Measurements from ENCODE around the gene PLCG1.

Gene PLCG1

GRCh38 chr20:41159547-41159946 lies 22.2 kb downstream of the PLCG1 start:
- Histone ChIP-seq H3K27ac (ENCODE audit: low read depth, low read length) (no peak overlapping the region), H3K4me3 (ENCODE audit: insufficient read depth, low read length, poor library complexity, severe bottlenecking) (no peak overlapping the region), H3K27me3 (ENCODE audit: low read length) (no peaks in the 10 kb centered on the region), H3K9me3 (ENCODE audit: insufficient read depth, low read length) (no peaks in the 10 kb centered on the region), H3K9ac (ENCODE audit: low read length) (no peak overlapping the region), H3K4me2 (ENCODE audit: low read depth, low read length, poor library complexity, severe bottlenecking) (no peak overlapping the region), H3K79me2 (ENCODE audit: insufficient read depth, low read length) (peaks cover 17% of the 10 kb centered on the region; the same call in 1 of the 2 replicates), H3K9me2 (replicated peaks; ENCODE audit: insufficient read depth, low read length) (no peaks in the 10 kb centered on the region), H4K20me1 (ENCODE audit: low read depth, low read length) (peaks cover 4% of the 10 kb centered on the region; the same call in 1 of the 2 replicates), H3F3A (ENCODE audit: insufficient read depth) (no peaks in the 10 kb centered on the region), H3K36me3 (ENCODE audit: low read length) (no peaks in the 10 kb centered on the region), H2AFZ (ENCODE audit: low read depth, low read length, severe bottlenecking) (no peak overlapping the region)
- TF ChIP-seq EZH2phosphoT487 (conservative IDR thresholded peaks at IDR 0.05; ENCODE audit: low read length), result no peak
- no peak for TF ChIP-seq CTCF (IDR thresholded peaks at IDR 0.05; ENCODE audit: insufficient read depth, low read length, poor library complexity, severe bottlenecking)

GRCh38 chr20:41160686-41161085 lies 23.3 kb downstream of the PLCG1 start:
- Histone ChIP-seq H2AFZ (ENCODE audit: low read depth, low read length, severe bottlenecking) (no peak overlapping the region), H4K20me1 (ENCODE audit: low read depth, low read length) (peaks cover 4% of the 10 kb centered on the region; the same call in 1 of the 2 replicates), H3K36me3 (ENCODE audit: low read length) (no peaks in the 10 kb centered on the region), H3K4me3 (ENCODE audit: insufficient read depth, low read length, poor library complexity, severe bottlenecking) (no peak overlapping the region), H3K4me2 (ENCODE audit: low read depth, low read length, poor library complexity, severe bottlenecking) (no peak overlapping the region), H3K27me3 (ENCODE audit: low read length) (no peaks in the 10 kb centered on the region), H3K79me2 (ENCODE audit: insufficient read depth, low read length) (peaks cover 14% of the 10 kb centered on the region; the same call in 1 of the 2 replicates), H3K9me3 (ENCODE audit: insufficient read depth, low read length) (no peaks in the 10 kb centered on the region), H3K27ac (ENCODE audit: low read depth, low read length) (no peak overlapping the region), H3K9ac (ENCODE audit: low read length) (no peak overlapping the region), H3K9me2 (replicated peaks; ENCODE audit: insufficient read depth, low read length) (no peaks in the 10 kb centered on the region), H3F3A (ENCODE audit: insufficient read depth) (no peaks in the 10 kb centered on the region)
- TF ChIP-seq CTCF (IDR thresholded peaks at IDR 0.05; ENCODE audit: insufficient read depth, low read length, poor library complexity, severe bottlenecking), result no peak
- TF ChIP-seq EZH2phosphoT487 (conservative IDR thresholded peaks at IDR 0.05; ENCODE audit: low read length), result no peak

GRCh38 chr20:41161886-41162285 lies 24.5 kb downstream of the PLCG1 start:
- H3K9ac ChIP-seq (ENCODE audit: low read length), result no peak overlapping the region
- no peaks in the 10 kb centered on the region for H3K27me3 ChIP-seq (ENCODE audit: low read length)
- no peak overlapping the region for H2AFZ ChIP-seq (ENCODE audit: low read depth, low read length, severe bottlenecking)
- no peaks in the 10 kb centered on the region for H3K9me2 ChIP-seq (replicated peaks; ENCODE audit: insufficient read depth, low read length)
- TF ChIP-seq EZH2phosphoT487 (conservative IDR thresholded peaks at IDR 0.05; ENCODE audit: low read length) (no peak), CTCF (IDR thresholded peaks at IDR 0.05; ENCODE audit: insufficient read depth, low read length, poor library complexity, severe bottlenecking) (no peak)
- no peak overlapping the region for H3K27ac ChIP-seq (ENCODE audit: low read depth, low read length)
- no peaks in the 10 kb centered on the region for H3K36me3 ChIP-seq (ENCODE audit: low read length)
- no peak overlapping the region for H3K4me2 ChIP-seq (ENCODE audit: low read depth, low read length, poor library complexity, severe bottlenecking)
- no peaks in the 10 kb centered on the region for H3K9me3 ChIP-seq (ENCODE audit: insufficient read depth, low read length)
- H4K20me1 ChIP-seq (ENCODE audit: low read depth, low read length), result peaks cover 4% of the 10 kb centered on the region; the same call in 1 of the 2 replicates
- H3F3A ChIP-seq (ENCODE audit: insufficient read depth), result no peaks in the 10 kb centered on the region
- no peak overlapping the region for H3K4me3 ChIP-seq (ENCODE audit: insufficient read depth, low read length, poor library complexity, severe bottlenecking)
- H3K79me2 ChIP-seq (ENCODE audit: insufficient read depth, low read length), result peaks cover 11% of the 10 kb centered on the region; the same call in 1 of the 2 replicates

All from SU-DHL-6 (cell line).